ENCODE measurements around the gene CEP70.
"Not testable (repeated sequence)": the region's sequence is repeated elsewhere in the genome, so short reads cannot be mapped to it uniquely, and the experiment has no call there.

The CEP70 gene

GRCh38 chr3:138593488-138594149, 441 bp downstream of the CEP70 start:
- no peak for DNase-seq (ENCODE audit: low read depth)

GRCh38 chr3:138591392-138591791, 2.7 kb downstream of the CEP70 start:
- DNase-seq (ENCODE audit: low read depth), result no peak

- no peak for DNase-seq (ENCODE audit: low read depth)
Observed at GRCh38 chr3:138588445-138588844, 5.6 kb downstream of the CEP70 start.

GRCh38 chr3:138587374-138587773, 6.7 kb downstream of the CEP70 start:
- no peak for DNase-seq (ENCODE audit: low read depth)

GRCh38 chr3:138578961-138579574, 15.0 kb downstream of the CEP70 start:
- DNase-seq (ENCODE audit: low read depth), result no peak

- no peak for DNase-seq (ENCODE audit: low read depth)
Observed at GRCh38 chr3:138578141-138578540, 15.9 kb downstream of the CEP70 start.

- no peak for DNase-seq (ENCODE audit: low read depth)
Observed at GRCh38 chr3:138573138-138573537, 20.9 kb downstream of the CEP70 start.

- not testable (repeated sequence) for DNase-seq (ENCODE audit: low read depth)
Observed at GRCh38 chr3:138569624-138570023, 24.4 kb downstream of the CEP70 start.

GRCh38 chr3:138569090-138569489, 25.0 kb downstream of the CEP70 start:
- no peak for DNase-seq (ENCODE audit: low read depth)

- DNase-seq (ENCODE audit: low read depth), result no peak
Observed at GRCh38 chr3:138567403-138567802, 26.7 kb downstream of the CEP70 start.

- not testable (repeated sequence) for DNase-seq (ENCODE audit: low read depth)
Observed at GRCh38 chr3:138566293-138566692, 27.8 kb downstream of the CEP70 start.

- not testable (repeated sequence) for DNase-seq (ENCODE audit: low read depth)
Observed at GRCh38 chr3:138562902-138563301, 31.2 kb downstream of the CEP70 start.

GRCh38 chr3:138560501-138560900, 33.6 kb downstream of the CEP70 start:
- DNase-seq (ENCODE audit: low read depth), result no peak

GRCh38 chr3:138559134-138559533, 34.9 kb downstream of the CEP70 start:
- no peak for DNase-seq (ENCODE audit: low read depth)

GRCh38 chr3:138554775-138555174, 39.3 kb downstream of the CEP70 start:
- DNase-seq (ENCODE audit: low read depth), result not testable (repeated sequence)

- DNase-seq (ENCODE audit: low read depth), result not testable (repeated sequence)
Observed at GRCh38 chr3:138550958-138551357, 43.1 kb downstream of the CEP70 start.

- no peak for DNase-seq (ENCODE audit: low read depth)
Observed at GRCh38 chr3:138549179-138549977, 44.7 kb downstream of the CEP70 start.

- DNase-seq (ENCODE audit: low read depth), result no peak
Observed at GRCh38 chr3:138547342-138547975, 46.6 kb downstream of the CEP70 start.

GRCh38 chr3:138544546-138544945, 49.5 kb downstream of the CEP70 start:
- DNase-seq (ENCODE audit: low read depth), result no peak

GRCh38 chr3:138542977-138543376, 51.1 kb downstream of the CEP70 start:
- DNase-seq (ENCODE audit: low read depth), result no peak

- DNase-seq (ENCODE audit: low read depth), result no peak
Observed at GRCh38 chr3:138539352-138539751, 54.7 kb downstream of the CEP70 start.

- DNase-seq (ENCODE audit: low read depth), result not testable (repeated sequence)
Observed at GRCh38 chr3:138521445-138521844, 72.6 kb downstream of the CEP70 start.

Data from HS-5 (cell line).